Gastrocnemius medialis (tissue), 4 donors: ENCODE measurements around the gene GSK3A. TPM values are rescaled to one million over a fixed set of nuclear protein-coding genes. Genes with fewer than 3 reads are reported as not detected.

Source experiments
- ATAC-seq, 2 donors: fragments of 150-250 bp; one replicate each; pipeline ENCODE4 v1.9.1; 2016
- DNase-seq, 2 donors: peaks; one replicate each; pipeline ENCODE4 v3.0.0-alpha.2; 2019
- H3K27ac ChIP-seq, 4 donors: fragments of 200-600 bp; sonication (generic); 1 replicate in 1 of 4; 2 replicates in 3 of 4; pipeline ENCODE4 v1.5.1; 2016 to 2018; ENCODE audit warnings: mild to moderate bottlenecking in 2 of 4, moderate library complexity in 1 of 4
- H3K27me3 ChIP-seq, 3 donors: fragments of 200-600 bp; sonication (generic) in 2 of 3; 1 replicate in 1 of 3; 2 replicates in 2 of 3; pipeline versions ENCODE4 v1.5.1 to v1.6.0; 2016 to 2019; ENCODE audit warnings: mild to moderate bottlenecking in 1 of 3, moderate library complexity in 1 of 3
- H3K36me3 ChIP-seq, 2 donors: fragments of 200-600 bp; sonication (generic) in 1 of 2; one replicate each; pipeline ENCODE4 v1.5.1; 2017 to 2018
- H3K4me1 ChIP-seq, 2 donors: fragments of 200-600 bp; sonication (generic) in 1 of 2; one replicate each; pipeline ENCODE4 v1.5.1; 2016 to 2017; ENCODE audit warnings: mild to moderate bottlenecking in 2 of 2
- H3K4me3 ChIP-seq, 4 donors: fragments of 200-600 bp; sonication (generic) in 3 of 4; 1 replicate in 1 of 4; 2 replicates in 3 of 4; pipeline ENCODE4 v1.5.1; 2016 to 2019; ENCODE audit warnings: mild to moderate bottlenecking in 2 of 4
- H3K9me3 ChIP-seq, 3 donors: fragments of 200-600 bp; sonication (generic) in 2 of 3; 1 replicate in 1 of 3; 2 replicates in 2 of 3; pipeline ENCODE4 v1.5.1; 2016 to 2019
- POLR2A ChIP-seq, 2 donors: fragments of 450-650 bp; IDR thresholded peaks; one replicate each; pipeline ENCODE4 v1.6.1; 2017; ENCODE audit warnings: antibody characterized with exemption in 2 of 2, mild to moderate bottlenecking in 2 of 2, moderate library complexity in 2 of 2
- in situ Hi-C, 4 donors: fragments of 200-750 bp; cut with MboI; loops; one replicate each; pipeline versions ENCODE4 v1.15.0 to v1.8.0; 2017; ENCODE audit warnings: low sequenced_read_pairs in 4 of 4
- intact Hi-C: fragments of 100-400 bp; cut with DNase I; formaldehyde crosslinking; loops from one replicate; pipeline ENCODE4 v1.15.1; 2023; ENCODE audit warnings: low total_unique reads
- total RNA-seq, 4 donors: library from RNA; depleted of rRNA; stranded (reverse); fragments of >200 nt; gene quantifications; one replicate each; pipeline versions ENCODE4 v1.1.0 to v1.2.3, GENCODE V29; 2016
- TF ChIP-seq, protein P1 (sequence below), 5 experiments: fragments of 450-650 bp in 3 of 5; fragments of 200-600 bp in 2 of 5; sonication (generic) in 2 of 5; IDR thresholded peaks in 4 of 5; conservative IDR thresholded peaks in 1 of 5; 1 replicate in 4 of 5; 2 replicates in 1 of 5; pipeline ENCODE4 v1.5.1; 2016 to 2019; ENCODE audit warnings: antibody characterized with exemption in 5 of 5, mild to moderate bottlenecking in 3 of 5, moderate library complexity in 3 of 5

Gene GSK3A
- total RNA-seq, 4 donors from 2014 or later = 24.2 to 48.0 (median 40.1) TPM

GRCh38 chr19:42239544-42240220, 2.7 kb downstream of the GSK3A start:
- Histone ChIP-seq H3K27me3 (no peaks in the 10 kb centered on the region), H3K9me3 (no peaks in the 10 kb centered on the region), H3K27ac (no peak overlapping the region), H3K4me3 (no peak overlapping the region), H3K4me1 (peaks cover 23 to 24% of the 10 kb centered on the region in 2 donors), H3K36me3 (peaks cover 0 to 40% of the 10 kb centered on the region in 2 donors)
- no peak for TF ChIP-seq POLR2A (IDR thresholded peaks at IDR 0.05)
- TF ChIP-seq, protein P1, sequence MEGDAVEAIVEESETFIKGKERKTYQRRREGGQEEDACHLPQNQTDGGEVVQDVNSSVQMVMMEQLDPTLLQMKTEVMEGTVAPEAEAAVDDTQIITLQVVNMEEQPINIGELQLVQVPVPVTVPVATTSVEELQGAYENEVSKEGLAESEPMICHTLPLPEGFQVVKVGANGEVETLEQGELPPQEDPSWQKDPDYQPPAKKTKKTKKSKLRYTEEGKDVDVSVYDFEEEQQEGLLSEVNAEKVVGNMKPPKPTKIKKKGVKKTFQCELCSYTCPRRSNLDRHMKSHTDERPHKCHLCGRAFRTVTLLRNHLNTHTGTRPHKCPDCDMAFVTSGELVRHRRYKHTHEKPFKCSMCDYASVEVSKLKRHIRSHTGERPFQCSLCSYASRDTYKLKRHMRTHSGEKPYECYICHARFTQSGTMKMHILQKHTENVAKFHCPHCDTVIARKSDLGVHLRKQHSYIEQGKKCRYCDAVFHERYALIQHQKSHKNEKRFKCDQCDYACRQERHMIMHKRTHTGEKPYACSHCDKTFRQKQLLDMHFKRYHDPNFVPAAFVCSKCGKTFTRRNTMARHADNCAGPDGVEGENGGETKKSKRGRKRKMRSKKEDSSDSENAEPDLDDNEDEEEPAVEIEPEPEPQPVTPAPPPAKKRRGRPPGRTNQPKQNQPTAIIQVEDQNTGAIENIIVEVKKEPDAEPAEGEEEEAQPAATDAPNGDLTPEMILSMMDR (IDR thresholded peaks at IDR 0.05 in 4 of 5, conservative IDR thresholded peaks at IDR 0.05 in 1 of 5) = no peak
- no peak for DNase-seq
- ATAC-seq = no peak
- intact Hi-C loops (loop anchor here (10.0 kb wide), 2 partner anchors 155 to 285 kb away; partner anchors contain the start of genes CNFN and RABAC1), in situ Hi-C loops (loop anchor here in 2 of 4 donors (5.0 to 10.0 kb wide), 2 partner anchors 48 to 85 kb away; partner anchors contain the start of gene MEGF8 (in 1 of the 2))

DNA sequence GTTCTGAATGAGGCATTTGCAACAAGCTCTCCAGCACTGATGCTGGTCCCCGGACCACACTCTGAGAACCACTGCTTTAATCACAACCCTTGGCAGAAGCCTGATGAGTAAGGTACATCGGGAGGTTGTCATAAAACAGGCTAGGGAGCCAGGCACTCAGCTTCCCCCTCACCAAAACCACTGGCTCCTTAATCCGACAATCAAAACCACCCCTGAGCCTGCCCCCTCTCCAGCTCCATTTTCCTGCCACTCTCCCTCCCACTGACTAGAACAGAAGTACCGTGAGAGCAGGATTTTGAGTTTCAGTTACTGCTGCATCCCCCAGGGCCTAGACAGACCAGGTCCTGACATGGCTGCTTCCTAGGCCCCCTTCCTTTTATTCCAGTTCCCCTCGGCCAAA, 7.2 kb downstream of the GSK3A start:
- no peaks in the 10 kb centered on the region for H3K9me3 ChIP-seq
- peaks cover 0 to 85% of the 10 kb centered on the region in 2 donors for H3K36me3 ChIP-seq
- H3K4me1 ChIP-seq = peaks cover 0 to under 1% of the 10 kb centered on the region in 2 donors
- intact Hi-C loops = no loop called here
- DNase-seq = no peak
- in situ Hi-C loops = no loop called here
- ATAC-seq = no peak
- no peak overlapping the region for H3K4me3 ChIP-seq
- H3K27ac ChIP-seq = no peak overlapping the region
- TF ChIP-seq POLR2A (IDR thresholded peaks at IDR 0.05) = no peak
- TF ChIP-seq, protein P1 (IDR thresholded peaks at IDR 0.05 in 4 of 5, conservative IDR thresholded peaks at IDR 0.05 in 1 of 5) = no peak
- H3K27me3 ChIP-seq = no peaks in the 10 kb centered on the region

GRCh38 chr19:42234364-42234763, 8.0 kb downstream of the GSK3A start:
- Histone ChIP-seq H3K4me3 (no peak overlapping the region), H3K27me3 (no peaks in the 10 kb centered on the region), H3K36me3 (peaks cover 0 to 85% of the 10 kb centered on the region in 2 donors), H3K27ac (no peak overlapping the region), H3K9me3 (no peaks in the 10 kb centered on the region), H3K4me1 (no peaks in the 10 kb centered on the region)
- ATAC-seq = no peak
- no peak for TF ChIP-seq POLR2A (IDR thresholded peaks at IDR 0.05)
- TF ChIP-seq, protein P1 (IDR thresholded peaks at IDR 0.05 in 4 of 5, conservative IDR thresholded peaks at IDR 0.05 in 1 of 5) = no peak
- DNase-seq = no peak
- in situ Hi-C loops (no loop called here), intact Hi-C loops (no loop called here)

DNA sequence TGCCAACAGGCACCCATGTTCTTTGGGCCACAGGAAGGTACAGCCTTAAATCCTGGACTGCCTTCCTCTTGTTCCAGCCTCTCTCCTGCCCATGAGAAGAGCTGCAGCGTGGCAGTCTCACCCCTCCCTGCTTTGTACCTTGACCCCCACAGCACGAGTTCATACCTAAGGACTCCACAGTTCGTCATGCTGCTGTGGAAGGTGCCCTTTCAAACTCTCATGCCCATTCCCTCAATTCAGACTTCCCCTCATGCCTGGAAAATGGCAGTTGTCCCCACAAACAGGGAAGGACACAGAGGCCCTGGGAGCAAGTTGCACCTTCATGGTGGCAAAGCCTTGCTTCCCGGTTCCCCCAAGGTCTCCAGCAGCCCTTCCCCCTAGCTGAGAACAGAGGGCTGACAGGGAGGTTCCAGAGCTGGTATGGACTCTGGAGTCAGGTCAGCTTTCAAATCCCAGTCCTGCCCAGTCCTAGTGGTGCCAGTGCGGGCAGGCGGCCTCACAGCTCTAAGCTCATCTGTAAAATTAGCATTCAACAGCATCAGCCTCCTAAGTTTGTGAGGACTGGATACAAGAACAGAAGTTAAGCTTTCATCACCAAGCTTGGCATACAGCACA, 8.6 kb downstream of the GSK3A start:
- Histone ChIP-seq H3K9me3 (no peaks in the 10 kb centered on the region), H3K27me3 (no peaks in the 10 kb centered on the region), H3K4me3 (no peak overlapping the region), H3K27ac (no peak overlapping the region), H3K4me1 (no peaks in the 10 kb centered on the region), H3K36me3 (peaks cover 0 to 84% of the 10 kb centered on the region in 2 donors)
- intact Hi-C loops = no loop called here
- ATAC-seq (no peak), DNase-seq (no peak)
- in situ Hi-C loops = no loop called here
- TF ChIP-seq POLR2A (IDR thresholded peaks at IDR 0.05) = no peak

DNA sequence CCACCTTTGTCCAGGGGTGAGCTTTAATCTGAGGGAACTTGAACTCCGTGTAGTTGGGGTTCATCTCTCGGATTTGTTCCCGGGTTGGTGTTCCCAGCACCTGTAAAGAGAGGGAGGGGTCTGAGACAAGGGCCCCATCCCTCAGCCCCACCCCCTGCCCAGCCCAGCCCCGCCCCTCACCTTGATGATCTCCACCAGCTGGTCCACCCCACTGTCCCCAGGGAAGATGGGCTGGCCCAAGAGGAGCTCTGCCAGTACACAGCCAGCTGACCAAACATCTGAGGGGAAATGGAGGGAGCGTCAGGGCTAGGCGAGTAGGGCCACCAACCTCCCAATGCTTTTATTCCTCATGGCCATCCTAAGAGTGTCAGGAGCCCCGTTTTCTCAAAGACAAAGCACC, 9.3 kb downstream of the GSK3A start:
- ATAC-seq = no peak
- no peak for DNase-seq
- H3K4me3 ChIP-seq = no peak overlapping the region
- no peak overlapping the region for H3K27ac ChIP-seq
- H3K4me1 ChIP-seq = no peaks in the 10 kb centered on the region
- H3K36me3 ChIP-seq = peaks cover 0 to 87% of the 10 kb centered on the region in 2 donors
- intact Hi-C loops = no loop called here
- no peak for TF ChIP-seq POLR2A (IDR thresholded peaks at IDR 0.05)
- no peaks in the 10 kb centered on the region for H3K27me3 ChIP-seq
- in situ Hi-C loops = no loop called here
- H3K9me3 ChIP-seq = no peaks in the 10 kb centered on the region
